Measurements from ENCODE around the gene NEMP2.

DNA sequence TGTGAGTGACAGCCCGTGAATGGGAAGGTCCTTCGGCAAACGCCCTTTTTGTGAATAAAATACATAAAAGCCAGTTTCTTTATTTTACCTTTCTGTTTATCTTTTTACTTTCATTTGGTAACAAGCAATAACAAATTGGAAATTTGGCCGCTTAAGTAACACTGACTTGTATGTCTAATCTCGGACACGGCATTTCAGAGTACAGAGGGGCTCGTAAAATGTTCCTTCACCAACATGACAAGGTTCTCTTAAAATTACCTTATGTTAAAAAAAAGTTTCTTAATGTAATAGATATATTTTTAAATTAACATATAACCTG is 558 bp upstream of the NEMP2 start:
- TF ChIP-seq CTCF (conservative IDR thresholded peaks at IDR 0.05 in 1 of 2, IDR thresholded peaks at IDR 0.05 in 1 of 2; ENCODE audit: extremely low read depth in 1 of 2, insufficient read depth in 1 of 2, low read depth in 1 of 2, low read length in 2 of 2) (no peak), EZH2 (IDR thresholded peaks at IDR 0.05; ENCODE audit: borderline replicate concordance, low read length) (no peak)
